Non-pigmented ciliary epithelial cell (primary cell): Measurements from ENCODE around the gene C17orf107.

Experiments
- DNase-seq: peaks from one replicate; pipeline ENCODE4 v3.0.0-alpha.2; 2010; ENCODE audit warnings: low read depth

The C17orf107 gene

GRCh38 chr17:4950075-4950745, 50.9 kb downstream of the C17orf107 start:
- DNase-seq = no peak

- DNase-seq = no peak
Observed at GRCh38 chr17:4950746-4951204, 51.4 kb downstream of the C17orf107 start, which contains the start of gene ENO3. Gene ENO3 (plus strand): TSS chr17:4951119. CDS start chr17:4951830, 711 bp downstream.

GRCh38 chr17:4951486-4951885, 52.1 kb downstream of the C17orf107 start:
- DNase-seq = no peak
